Progenitor cell of endocrine pancreas (in vitro differentiated cells): ENCODE data around the gene NFATC2. TPM values are rescaled to one million over a fixed set of nuclear protein-coding genes. Genes with fewer than 3 reads are reported as not detected.

ENCODE experiments used
- DNase-seq: peaks from one replicate; pipeline ENCODE4 v3.0.0; 2021; ENCODE audit warnings: low spot score; ENCODE audit not compliant: unreplicated experiment
- H3K27ac Mint-ChIP-seq: 2 replicates; pipeline ENCODE4 v1.8.0; 2021; ENCODE audit warnings: mild to moderate bottlenecking, moderate library complexity, mixed read lengths
- H3K27me3 Mint-ChIP-seq: 2 replicates; pipeline ENCODE4 v1.8.0; 2021; ENCODE audit warnings: mixed read lengths
- H3K36me3 Mint-ChIP-seq: 2 replicates; pipeline ENCODE4 v1.8.0; 2022; ENCODE audit warnings: mixed read lengths; ENCODE audit not compliant: insufficient read depth
- H3K4me1 Mint-ChIP-seq: 2 replicates; pipeline ENCODE4 v1.8.0; 2021; ENCODE audit warnings: low read depth, mixed read lengths
- H3K4me3 Mint-ChIP-seq: 2 replicates; pipeline ENCODE4 v1.8.0; 2021; ENCODE audit warnings: low read depth, mild to moderate bottlenecking, moderate library complexity, mixed read lengths
- H3K9me3 Mint-ChIP-seq: 2 replicates; pipeline ENCODE4 v1.8.0; 2021; ENCODE audit warnings: low read depth, mixed read lengths
- total RNA-seq: library from RNA; stranded (reverse); gene quantifications from 2 replicates; pipeline ENCODE4 v1.2.1, GENCODE V29; 2021
- TF ChIP-seq, protein P1 (sequence below): fragments of 200-600 bp; sonication (generic); IDR thresholded peaks from one replicate; pipeline ENCODE4 v1.5.0; 2021; ENCODE audit warnings: antibody characterized with exemption, mild to moderate bottlenecking; ENCODE audit not compliant: unreplicated experiment

Gene NFATC2
- total RNA-seq, 1 donor from 2014 or later, result 11.2 TPM

GRCh38 chr20:51507216-51508036, 35.1 kb downstream of the NFATC2 start:
- no peak for DNase-seq
- H3K4me3 Mint-ChIP-seq, result no peak overlapping the region
- no peaks in the 10 kb centered on the region for H3K9me3 Mint-ChIP-seq
- H3K27me3 Mint-ChIP-seq, result no peaks in the 10 kb centered on the region
- peaks cover 14% of the 10 kb centered on the region for H3K36me3 Mint-ChIP-seq
- TF ChIP-seq, protein P1, sequence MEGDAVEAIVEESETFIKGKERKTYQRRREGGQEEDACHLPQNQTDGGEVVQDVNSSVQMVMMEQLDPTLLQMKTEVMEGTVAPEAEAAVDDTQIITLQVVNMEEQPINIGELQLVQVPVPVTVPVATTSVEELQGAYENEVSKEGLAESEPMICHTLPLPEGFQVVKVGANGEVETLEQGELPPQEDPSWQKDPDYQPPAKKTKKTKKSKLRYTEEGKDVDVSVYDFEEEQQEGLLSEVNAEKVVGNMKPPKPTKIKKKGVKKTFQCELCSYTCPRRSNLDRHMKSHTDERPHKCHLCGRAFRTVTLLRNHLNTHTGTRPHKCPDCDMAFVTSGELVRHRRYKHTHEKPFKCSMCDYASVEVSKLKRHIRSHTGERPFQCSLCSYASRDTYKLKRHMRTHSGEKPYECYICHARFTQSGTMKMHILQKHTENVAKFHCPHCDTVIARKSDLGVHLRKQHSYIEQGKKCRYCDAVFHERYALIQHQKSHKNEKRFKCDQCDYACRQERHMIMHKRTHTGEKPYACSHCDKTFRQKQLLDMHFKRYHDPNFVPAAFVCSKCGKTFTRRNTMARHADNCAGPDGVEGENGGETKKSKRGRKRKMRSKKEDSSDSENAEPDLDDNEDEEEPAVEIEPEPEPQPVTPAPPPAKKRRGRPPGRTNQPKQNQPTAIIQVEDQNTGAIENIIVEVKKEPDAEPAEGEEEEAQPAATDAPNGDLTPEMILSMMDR, result no peak
- no peaks in the 10 kb centered on the region for H3K4me1 Mint-ChIP-seq
- no peak overlapping the region for H3K27ac Mint-ChIP-seq

DNA sequence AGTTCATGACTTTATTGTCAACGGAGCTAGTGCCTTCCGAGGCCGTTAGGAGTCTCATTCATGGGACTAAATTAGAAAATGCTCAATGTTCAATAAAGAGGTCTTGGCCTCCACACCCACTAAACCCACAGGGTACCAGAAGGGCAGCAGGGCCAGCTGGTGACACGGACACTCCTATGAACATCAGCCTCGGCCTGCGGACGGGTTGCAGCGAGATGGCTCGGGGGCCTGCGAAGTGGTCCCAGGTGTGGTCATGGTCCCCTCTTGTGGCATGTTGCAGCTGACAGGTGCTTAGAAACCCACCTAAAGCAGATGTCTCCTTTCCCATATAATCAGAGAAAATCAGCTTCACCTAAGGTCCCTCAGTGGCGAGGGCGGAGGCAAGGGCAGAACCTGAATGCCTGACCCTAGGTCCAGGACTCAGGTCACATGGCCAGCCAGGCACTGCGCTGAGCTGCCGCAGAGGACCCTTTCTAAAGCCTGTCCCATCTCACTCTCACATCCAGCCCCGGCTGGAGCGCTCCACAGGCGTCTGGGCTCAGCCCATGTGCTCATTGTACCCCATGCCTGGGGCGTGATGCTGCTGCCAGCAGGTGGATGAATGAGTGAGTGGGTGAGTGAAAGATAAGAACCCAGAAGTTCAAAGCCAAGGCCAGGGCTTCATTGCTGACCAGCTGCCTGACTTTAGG, 35.8 kb downstream of the NFATC2 start:
- Mint-ChIP-seq H3K4me3 (no peak overlapping the region), H3K4me1 (no peaks in the 10 kb centered on the region), H3K27me3 (peaks cover under 1% of the 10 kb centered on the region), H3K36me3 (peaks cover 10% of the 10 kb centered on the region), H3K9me3 (no peaks in the 10 kb centered on the region), H3K27ac (no peak overlapping the region)
- TF ChIP-seq, protein P1, result no peak
- DNase-seq, result no peak

DNA sequence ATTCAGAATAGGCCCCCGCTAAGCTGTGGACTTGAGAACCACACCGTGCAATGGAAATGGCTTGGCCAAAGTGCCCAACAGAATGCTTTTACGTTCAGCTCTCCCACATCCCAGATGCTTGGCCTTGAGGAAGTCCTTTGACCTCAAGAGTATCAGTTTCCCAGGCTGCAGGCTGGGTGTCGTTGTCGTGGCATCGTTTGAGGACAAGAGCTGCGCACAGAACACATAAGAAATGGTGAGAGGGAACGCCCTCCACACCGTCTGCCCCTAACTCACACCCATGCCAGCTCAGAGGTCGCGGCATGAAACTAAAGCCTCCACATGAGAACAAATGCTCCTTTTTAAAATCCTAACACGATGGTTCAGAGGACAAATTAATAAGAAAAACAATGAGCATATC, 37.0 kb downstream of the NFATC2 start:
- TF ChIP-seq, protein P1, result no peak
- peaks cover 3% of the 10 kb centered on the region for H3K4me1 Mint-ChIP-seq
- DNase-seq, result no peak
- H3K27ac Mint-ChIP-seq, result no peak overlapping the region
- peaks cover 5% of the 10 kb centered on the region for H3K27me3 Mint-ChIP-seq
- H3K9me3 Mint-ChIP-seq, result no peaks in the 10 kb centered on the region
- peaks cover 3% of the 10 kb centered on the region for H3K36me3 Mint-ChIP-seq
- no peak overlapping the region for H3K4me3 Mint-ChIP-seq

DNA sequence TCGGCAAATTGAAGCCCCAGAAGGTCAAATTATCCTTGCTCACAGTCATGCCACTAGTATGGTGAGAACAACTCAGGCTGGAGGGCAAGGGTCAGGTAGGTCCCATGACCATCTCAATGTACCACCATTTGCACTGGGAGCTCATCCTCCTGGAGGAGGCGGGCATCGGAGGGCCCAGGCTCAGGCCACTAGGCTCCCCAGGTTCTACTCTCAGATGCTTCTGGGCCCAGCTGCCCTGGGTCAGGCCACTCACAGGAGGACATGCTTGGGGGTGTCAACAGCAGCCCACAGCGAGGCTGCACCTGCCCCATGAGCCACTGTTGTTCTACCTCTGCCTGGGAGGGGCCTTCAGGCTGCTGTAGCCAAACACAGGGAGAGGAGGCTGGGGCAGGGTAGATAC, 39.1 kb downstream of the NFATC2 start:
- Mint-ChIP-seq H3K27ac (no peak overlapping the region), H3K4me3 (no peak overlapping the region), H3K36me3 (peaks cover 6% of the 10 kb centered on the region), H3K4me1 (peaks cover 3% of the 10 kb centered on the region), H3K27me3 (peaks cover 5% of the 10 kb centered on the region), H3K9me3 (no peaks in the 10 kb centered on the region)
- TF ChIP-seq, protein P1, result no peak
- no peak for DNase-seq

DNA sequence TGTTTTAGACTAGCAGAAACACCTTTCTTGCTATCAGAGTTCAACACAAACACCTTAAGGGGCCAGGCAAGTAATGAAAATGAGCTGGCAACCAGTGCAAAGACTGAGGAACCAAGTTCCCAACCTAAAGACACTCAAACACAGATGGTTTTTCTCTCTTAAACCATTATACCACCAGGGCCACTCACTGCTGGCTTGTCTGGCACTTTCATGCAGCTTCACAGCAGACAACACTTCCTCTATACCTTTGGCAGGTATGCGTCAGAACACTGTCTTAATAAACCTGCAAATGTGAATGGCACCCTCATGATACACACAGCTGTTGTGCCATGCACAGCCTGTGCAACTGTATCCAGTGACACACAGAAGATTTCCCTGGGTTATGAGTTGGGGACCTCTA, 41.6 kb downstream of the NFATC2 start:
- no peak overlapping the region for H3K27ac Mint-ChIP-seq
- no peaks in the 10 kb centered on the region for H3K9me3 Mint-ChIP-seq
- no peak for DNase-seq
- H3K4me1 Mint-ChIP-seq, result peaks cover 4% of the 10 kb centered on the region
- TF ChIP-seq, protein P1, result no peak
- H3K36me3 Mint-ChIP-seq, result peaks cover 5% of the 10 kb centered on the region
- H3K4me3 Mint-ChIP-seq, result no peak overlapping the region
- H3K27me3 Mint-ChIP-seq, result peaks cover 5% of the 10 kb centered on the region
